Heart left ventricle (tissue), 13 donors: ENCODE data around the gene EPB41.

ENCODE experiments used
- POLR2A ChIP-seq, 2 donors: fragments of 450-650 bp; IDR thresholded peaks; one replicate each; pipeline ENCODE4 v1.6.1; 2017; ENCODE audit warnings: antibody characterized with exemption in 2 of 2, mild to moderate bottlenecking in 2 of 2, moderate library complexity in 2 of 2
- TF ChIP-seq, protein P1 (sequence below), 12 donors: fragments of 200-600 bp; sonication (generic) in 4 of 12; IDR thresholded peaks; one replicate each; pipeline versions ENCODE4 v1.5.0 to v1.8.0; 2018 to 2022; ENCODE audit warnings: antibody characterized with exemption in 12 of 12, mild to moderate bottlenecking in 5 of 12
- donor health status: ischemic (EF 13 %, LVEDD 7.1; RV severe dilation, severe dysfunction).
- donor health status: DM: no; HTN: yes; CAD: no.
- donor health status: DM: no; HTN: no; CAD: no.
- donor health status: ischemic (EF 25% LVEDD 6.9; RV normal size, moderate dysfunction).
- donor health status: ischemic (EF 25% LVEDD 5.7; RV mildly dilated, moderate dysfunction).
- donor health status: ischemic (EF 35%, LVEDD 5.7; RV mildly dilated, moderate dysfunction).
- donor health status: nonischemic (EF 11% LVEDD 7.7; RV severe dilation, severe dysfunction).
- donor health status: DM: yes; HTN: yes; CAD: no.
- donor health status: PGD.
- donor health status: ischemic (EF 29% LVEDD 5.4; RV normal size, mild dysfunction).
- donor health status: nonischemic (EF 23%, LVEDD 6.1; RV moderate dilation, normal function).

DNA sequence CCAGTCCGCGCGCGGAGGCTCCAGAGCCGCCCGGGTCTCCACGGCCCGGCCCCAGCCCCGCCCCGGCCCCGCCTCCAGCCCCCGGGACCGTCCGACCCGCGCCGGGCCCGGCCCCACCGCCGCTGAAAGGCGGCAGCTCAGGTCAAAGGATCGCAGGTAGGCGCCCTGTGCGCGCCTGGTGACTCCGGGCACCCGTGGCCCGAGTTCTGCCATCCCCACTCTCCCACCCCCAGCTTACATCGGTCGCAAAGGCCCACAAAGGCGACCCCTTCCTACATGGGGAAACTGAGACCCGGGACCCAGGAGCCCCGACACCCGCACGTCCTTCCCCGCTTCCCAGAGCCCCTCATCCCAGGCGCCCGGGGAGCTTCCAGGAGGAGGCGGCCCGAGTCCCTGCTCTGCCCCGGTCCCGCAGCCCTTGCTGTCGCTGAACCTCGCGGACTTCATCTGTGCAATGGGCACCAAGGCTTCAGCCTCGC is 209.6 kb downstream of the EPB41 start, which contains the start of gene TMEM200B:
- no peak for TF ChIP-seq POLR2A (IDR thresholded peaks at IDR 0.05)
- TF ChIP-seq, protein P1, sequence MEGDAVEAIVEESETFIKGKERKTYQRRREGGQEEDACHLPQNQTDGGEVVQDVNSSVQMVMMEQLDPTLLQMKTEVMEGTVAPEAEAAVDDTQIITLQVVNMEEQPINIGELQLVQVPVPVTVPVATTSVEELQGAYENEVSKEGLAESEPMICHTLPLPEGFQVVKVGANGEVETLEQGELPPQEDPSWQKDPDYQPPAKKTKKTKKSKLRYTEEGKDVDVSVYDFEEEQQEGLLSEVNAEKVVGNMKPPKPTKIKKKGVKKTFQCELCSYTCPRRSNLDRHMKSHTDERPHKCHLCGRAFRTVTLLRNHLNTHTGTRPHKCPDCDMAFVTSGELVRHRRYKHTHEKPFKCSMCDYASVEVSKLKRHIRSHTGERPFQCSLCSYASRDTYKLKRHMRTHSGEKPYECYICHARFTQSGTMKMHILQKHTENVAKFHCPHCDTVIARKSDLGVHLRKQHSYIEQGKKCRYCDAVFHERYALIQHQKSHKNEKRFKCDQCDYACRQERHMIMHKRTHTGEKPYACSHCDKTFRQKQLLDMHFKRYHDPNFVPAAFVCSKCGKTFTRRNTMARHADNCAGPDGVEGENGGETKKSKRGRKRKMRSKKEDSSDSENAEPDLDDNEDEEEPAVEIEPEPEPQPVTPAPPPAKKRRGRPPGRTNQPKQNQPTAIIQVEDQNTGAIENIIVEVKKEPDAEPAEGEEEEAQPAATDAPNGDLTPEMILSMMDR (IDR thresholded peaks at IDR 0.05): no peak
